ENCODE measurements around the gene STKLD1. TPM values are rescaled to one million over a fixed set of nuclear protein-coding genes. Genes with fewer than 3 reads are reported as not detected.
"Not testable (repeated sequence)": the region's sequence is repeated elsewhere in the genome, so short reads cannot be mapped to it uniquely, and the experiment has no call there.

STKLD1 gene
- total RNA-seq, 1 donor = 2.6 TPM

DNA sequence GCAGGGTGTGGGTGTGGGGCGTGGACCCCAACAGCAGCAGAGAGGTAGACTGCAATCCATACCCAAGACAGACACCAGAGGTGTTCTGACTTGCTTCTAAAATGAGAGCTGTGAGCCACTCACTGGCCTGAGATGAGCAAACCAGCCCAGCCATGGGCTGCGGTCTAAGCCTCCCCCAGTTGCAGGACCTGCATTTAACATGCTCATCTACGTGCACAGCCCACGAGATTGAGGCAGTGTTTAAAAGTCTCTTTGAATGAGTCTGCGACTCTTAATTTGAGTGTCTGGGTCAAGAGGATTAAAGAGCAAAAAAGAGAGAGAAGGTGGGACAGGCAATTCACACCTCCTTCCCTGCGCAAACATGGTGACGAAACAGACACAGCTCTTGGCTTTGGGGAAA is 6.2 kb upstream of the STKLD1 start:
- TF ChIP-seq, protein P1, sequence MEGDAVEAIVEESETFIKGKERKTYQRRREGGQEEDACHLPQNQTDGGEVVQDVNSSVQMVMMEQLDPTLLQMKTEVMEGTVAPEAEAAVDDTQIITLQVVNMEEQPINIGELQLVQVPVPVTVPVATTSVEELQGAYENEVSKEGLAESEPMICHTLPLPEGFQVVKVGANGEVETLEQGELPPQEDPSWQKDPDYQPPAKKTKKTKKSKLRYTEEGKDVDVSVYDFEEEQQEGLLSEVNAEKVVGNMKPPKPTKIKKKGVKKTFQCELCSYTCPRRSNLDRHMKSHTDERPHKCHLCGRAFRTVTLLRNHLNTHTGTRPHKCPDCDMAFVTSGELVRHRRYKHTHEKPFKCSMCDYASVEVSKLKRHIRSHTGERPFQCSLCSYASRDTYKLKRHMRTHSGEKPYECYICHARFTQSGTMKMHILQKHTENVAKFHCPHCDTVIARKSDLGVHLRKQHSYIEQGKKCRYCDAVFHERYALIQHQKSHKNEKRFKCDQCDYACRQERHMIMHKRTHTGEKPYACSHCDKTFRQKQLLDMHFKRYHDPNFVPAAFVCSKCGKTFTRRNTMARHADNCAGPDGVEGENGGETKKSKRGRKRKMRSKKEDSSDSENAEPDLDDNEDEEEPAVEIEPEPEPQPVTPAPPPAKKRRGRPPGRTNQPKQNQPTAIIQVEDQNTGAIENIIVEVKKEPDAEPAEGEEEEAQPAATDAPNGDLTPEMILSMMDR (IDR thresholded peaks at IDR 0.05; ENCODE audit: insufficient read depth, low read depth, low read length) = no peak
- DNase-seq (ENCODE audit: low read depth) = no peak
- H3K4me3 ChIP-seq (ENCODE audit: low read depth, low read length) = no peak overlapping the region

DNA sequence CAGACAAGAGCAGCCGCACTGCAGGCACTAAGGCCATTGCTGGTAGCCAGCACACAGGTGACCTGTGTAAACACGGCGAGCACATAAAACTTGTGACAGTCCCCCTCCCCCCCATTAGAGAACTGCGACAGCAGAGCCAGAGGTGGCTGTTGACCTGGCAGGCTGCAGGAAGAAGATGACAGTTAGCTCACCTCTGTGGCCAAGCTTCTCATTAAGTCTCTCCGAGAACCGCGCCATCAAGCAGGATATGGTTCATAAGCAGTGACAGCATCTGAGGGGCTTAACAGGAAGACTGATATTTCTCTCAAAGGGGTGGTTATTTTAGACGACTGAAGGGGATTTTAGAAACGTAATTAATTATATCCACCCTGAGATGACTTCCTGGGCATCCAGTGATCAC is 5.5 kb upstream of the STKLD1 start:
- DNase-seq (ENCODE audit: low read depth) = no peak
- H3K4me3 ChIP-seq (ENCODE audit: low read depth, low read length) = no peak overlapping the region
- TF ChIP-seq, protein P1 (IDR thresholded peaks at IDR 0.05; ENCODE audit: insufficient read depth, low read depth, low read length) = no peak

DNA sequence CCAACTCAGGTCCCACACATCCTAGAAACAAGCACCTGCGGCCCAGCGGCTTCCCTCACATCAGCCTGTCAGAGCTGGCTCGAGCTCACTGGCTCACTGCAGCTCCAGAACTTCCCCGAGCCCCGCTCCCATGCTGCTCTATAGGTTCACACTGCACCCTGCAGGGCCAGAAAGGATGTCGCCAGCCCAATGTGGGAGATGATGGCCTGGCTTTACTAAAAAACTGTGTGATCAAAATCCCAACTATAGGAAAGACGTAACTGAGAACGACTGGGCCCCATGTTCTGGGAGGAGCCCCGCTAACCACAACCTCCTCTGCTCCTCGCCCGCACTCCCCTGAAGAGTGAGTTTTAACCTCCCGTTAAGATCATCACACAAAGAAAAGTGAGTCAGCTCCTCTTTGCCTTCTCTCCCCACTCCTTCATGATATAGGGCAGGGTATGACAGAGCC is 4.9 kb upstream of the STKLD1 start:
- no peak overlapping the region for H3K4me3 ChIP-seq (ENCODE audit: low read depth, low read length)
- TF ChIP-seq, protein P1 (IDR thresholded peaks at IDR 0.05; ENCODE audit: insufficient read depth, low read depth, low read length) = no peak
- no peak for DNase-seq (ENCODE audit: low read depth)

DNA sequence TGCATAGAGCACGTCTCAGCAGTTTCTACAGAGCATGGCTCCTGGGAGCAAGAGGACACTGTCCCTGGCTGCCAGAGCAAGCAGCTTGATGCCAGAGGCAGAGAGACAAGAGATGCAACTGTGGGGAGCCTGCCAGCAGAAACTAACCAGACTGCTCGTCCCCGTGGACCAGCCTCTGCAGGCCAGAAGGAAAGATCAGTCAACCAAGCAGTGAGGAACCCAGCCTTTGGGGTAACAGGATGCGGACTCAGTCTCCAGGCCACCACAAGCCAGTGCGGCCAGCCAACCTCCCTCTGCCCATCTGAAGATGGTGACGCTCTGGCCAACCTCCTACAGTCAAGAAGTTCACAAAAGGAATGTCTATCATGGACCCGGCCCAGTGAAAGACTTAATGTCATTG is 4.0 kb upstream of the STKLD1 start:
- TF ChIP-seq, protein P1 (IDR thresholded peaks at IDR 0.05; ENCODE audit: insufficient read depth, low read depth, low read length) = no peak
- H3K4me3 ChIP-seq (ENCODE audit: low read depth, low read length) = no peak overlapping the region
- no peak for DNase-seq (ENCODE audit: low read depth)

DNA sequence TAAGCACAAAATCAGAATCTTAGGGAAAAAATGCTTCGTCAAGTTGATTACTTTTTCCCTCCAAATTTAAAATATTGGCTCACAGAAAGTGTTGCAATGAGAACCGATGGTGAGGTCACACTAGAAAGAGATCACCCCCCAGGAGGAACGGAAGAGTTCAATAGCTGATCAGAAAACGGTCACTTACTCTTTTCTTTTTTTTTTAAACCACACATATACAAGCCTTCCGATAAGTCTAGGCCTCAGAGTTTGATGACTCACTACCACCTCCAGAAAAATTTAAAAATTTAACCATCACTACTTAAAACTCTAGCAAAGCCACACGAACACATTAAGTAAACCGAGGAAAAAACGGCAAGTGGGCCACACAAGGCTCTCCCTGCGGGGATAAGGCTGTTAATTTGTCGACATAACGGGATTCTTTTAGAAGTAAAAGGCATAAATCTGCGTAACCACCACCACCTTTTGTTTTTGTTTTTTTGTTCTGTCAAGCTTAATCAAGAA is 1.5 kb upstream of the STKLD1 start:
- peak; percentile 63 for DNase-seq (ENCODE audit: low read depth)
- TF ChIP-seq, protein P1 (IDR thresholded peaks at IDR 0.05; ENCODE audit: insufficient read depth, low read depth, low read length) = no peak
- peak overlapping the region; percentile 89 for H3K4me3 ChIP-seq (ENCODE audit: low read depth, low read length)

DNA sequence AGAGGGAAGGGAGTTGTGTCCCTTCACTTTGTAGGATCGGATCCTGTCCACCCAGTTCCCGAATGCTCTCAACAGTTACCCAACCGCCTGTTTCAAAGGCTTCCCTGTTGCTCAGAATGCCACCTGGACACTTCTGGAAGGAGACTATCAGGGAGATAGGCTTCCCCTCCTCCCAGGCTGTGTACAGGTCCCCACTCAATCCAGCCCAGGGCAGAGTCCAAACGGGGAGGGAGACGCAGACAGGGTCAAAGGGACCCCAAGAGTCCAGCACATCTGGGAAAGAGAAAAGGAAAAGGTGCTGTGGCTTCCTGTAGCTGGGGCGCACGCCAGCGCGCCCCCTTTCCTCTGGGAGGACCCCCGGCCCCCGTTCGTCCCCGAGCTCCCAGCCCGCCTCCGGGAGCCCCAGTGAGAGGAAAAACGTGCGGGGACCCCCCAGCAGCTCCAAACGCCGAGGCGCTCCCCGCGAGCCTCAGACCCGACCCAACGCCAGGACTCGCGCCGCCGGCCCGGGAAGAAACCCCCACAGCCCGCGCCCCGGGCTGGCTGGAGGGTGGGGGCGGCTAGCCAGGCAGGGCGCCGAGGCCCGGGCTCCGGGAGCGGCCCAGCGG is 946 bp upstream of the STKLD1 start:
- peak overlapping the region; percentile 89 for H3K4me3 ChIP-seq (ENCODE audit: low read depth, low read length)
- DNase-seq (ENCODE audit: low read depth) = peak; percentile 74
- TF ChIP-seq, protein P1 (IDR thresholded peaks at IDR 0.05; ENCODE audit: insufficient read depth, low read depth, low read length) = peak; percentile 16

DNA sequence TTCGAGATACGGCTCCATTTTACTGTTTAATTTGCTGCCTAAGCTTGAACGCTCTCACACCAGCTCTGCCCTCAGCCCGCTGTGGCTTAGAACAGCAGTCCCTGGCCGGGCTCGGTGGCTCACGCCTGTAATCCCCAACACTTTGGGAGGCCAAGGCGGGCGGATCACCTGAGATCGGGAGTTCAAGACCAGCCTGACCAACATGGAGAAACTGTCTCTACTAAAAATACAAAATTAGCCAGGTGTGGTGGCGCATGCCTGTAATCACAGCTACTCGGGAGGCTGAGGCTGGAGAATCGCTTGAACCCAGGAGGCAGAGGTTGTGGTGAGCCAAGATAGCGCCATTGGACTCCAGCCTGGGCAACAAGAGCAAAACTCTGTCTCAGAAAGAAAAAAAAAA is 1.1 kb downstream of the STKLD1 start:
- not testable (repeated sequence) for H3K4me3 ChIP-seq (ENCODE audit: low read depth, low read length); DNase-seq (ENCODE audit: low read depth)

All from fibroblast of villous mesenchyme (primary cell).